Activated T-helper 9 cell treated with anti-CD3 and anti-CD28 coated beads, Interleukin-2, amount 50 U/mL, for 16 hours (primary cell): ENCODE measurements around the gene SDHB.

Experiments
- DNase-seq: peaks from one replicate; pipeline ENCODE4 v3.0.0-alpha.2; 2020; ENCODE audit warnings: low read depth

SDHB gene

DNA sequence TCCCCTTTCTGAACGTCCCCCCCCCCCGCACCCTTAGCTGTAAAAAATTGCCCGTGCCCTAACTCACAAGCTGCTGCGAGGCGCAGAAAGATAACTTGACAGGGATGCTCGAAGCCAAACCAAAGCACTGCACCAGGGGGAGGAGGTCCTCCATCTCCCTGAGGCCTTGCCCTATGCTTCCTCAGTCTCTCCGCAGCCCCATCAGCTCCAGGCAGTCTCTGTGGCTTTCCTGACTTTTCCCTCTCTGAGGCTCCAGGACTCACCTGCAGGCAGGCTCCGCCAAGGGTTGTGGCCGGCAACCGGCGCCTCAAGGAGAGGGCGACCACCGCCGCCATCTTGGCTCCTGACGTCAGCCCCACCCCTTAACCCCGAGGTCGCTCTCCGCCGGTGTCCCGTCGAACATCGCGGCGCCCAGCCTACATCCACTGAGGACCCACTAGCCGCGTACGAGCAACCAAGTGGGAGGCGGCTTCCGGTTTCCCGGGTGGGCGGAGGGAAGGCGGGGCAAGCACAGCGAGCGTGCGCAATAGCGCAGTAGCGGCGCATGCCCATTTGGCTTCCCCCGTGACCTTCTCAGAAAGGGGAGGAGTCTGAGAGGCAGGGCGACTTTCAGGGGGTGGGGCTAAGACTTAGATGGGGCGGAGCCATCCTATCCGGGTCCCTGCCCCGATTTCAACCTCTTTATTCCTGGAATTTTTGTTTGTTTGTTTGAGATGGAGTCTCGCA lies at the start of gene SDHB:
TSS of gene SDHB (minus strand) at position 348 of the 726 bp plus-strand sequence. CDS start at position 335, 13 bp downstream.
- peak; percentile 98 for DNase-seq

DNA sequence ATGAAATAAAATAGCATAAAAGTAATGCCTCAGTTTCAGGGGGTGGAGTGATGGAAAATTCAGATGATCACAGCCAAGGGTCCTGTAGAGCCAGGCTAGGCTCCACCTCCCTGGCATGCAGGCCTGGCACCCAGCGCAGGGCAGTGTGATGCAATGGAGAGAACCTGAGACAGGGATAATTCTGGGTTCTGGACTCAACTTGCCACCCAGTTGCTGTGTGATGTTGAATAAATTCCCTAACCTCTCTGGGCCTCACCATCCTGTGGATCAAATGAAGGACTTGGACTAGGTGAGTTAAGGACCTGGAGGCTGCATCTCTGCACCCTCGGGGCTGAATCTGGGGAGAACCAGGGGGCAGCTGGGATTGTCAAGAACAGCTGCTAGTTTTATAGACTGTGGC lies 48.4 kb upstream of the SDHB start:
- no peak for DNase-seq

DNA sequence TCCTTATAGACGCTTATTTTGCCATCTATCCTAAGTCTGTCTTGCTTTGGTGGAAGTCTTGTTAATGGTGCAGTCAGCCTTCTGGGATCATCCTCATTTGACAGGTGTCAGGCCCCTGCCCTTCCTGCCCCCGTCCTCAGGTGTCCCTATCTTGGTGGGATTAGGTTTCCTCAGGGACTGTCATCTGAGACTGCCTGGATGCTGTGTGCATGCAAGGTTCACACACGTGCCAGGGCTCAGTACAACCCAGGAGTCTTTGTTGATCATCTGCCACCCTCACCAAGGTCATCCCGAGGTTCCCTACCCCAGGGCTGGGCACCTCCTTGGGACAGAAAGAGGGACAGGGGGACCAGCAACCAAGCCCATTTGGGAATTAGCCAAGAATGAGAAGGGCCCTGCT lies 47.4 kb upstream of the SDHB start:
- DNase-seq, result no peak

DNA sequence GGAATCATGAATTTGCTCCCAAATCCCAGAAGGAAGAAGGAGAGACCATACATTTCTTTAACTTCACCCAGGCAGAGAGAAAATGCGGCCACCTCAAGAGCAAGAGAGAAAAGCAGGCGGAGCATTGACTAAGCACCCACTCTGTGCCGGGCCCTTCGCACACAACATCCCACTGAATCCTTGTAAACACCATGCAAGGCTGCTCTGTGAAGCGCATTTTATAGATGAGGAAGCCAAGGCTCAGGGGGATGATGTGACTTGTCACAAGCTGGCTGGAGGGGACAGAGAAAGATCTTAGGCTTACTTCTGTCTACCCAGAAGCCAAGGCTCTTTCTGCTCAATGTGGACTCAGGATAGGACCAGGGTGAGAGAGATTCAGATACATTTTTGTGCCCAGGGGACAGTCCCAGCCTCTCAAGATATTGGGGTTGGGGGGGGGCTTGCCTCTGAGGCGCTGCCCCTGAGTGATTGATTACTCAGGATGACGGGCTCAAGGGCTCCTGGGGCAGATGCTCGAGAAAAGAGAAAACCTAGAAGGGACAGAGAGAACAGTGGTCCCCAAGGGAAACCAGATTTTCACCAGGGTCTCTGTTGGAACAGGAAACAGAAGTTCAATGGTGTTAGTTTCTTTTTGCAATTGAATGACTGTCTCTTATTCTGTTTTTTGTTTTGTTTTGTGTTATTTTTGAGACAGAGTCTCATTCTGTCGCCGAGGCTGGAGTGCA lies 45.9 kb upstream of the SDHB start:
- DNase-seq, result no peak

DNA sequence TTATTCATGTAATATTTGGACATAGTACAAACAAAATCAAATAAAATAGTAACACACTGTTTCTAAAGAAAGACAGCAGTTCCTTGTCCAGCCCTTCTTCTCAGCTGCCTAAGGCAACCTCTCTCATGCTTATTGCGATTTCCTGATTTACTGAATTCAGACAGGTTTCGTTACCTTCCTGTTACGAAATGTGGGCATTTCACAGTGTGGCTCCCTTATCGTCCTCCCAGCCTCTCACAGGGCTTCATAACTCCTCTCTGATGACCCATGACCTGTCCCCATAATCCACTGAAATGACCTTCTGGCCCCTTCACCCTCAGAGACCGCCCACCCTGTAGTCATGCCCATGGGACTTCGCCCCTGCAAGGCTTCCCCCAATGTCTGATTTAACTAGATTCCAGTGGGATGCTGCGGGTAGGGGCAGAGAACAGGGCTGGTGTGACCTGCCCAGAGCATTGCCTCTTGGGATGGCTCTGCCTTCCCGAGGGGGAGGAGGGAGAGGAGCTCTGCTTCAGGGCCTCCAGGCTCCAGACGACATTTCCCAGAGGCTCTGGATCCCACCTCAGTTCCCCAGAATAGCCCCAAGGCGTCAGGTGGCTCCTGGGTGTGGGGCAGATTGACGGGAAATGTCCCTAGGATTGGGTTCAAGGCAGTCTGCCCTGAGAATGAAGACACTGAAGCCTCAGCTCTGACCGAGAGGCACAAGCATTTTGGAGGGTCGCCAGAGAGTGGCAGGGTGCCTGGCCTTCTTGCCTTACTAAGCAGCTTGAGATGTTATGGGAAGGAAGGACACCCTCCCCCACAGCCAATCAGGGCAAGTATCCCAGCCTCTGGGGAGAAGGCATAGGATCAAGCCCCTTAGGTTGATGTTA lies 44.9 kb upstream of the SDHB start:
- DNase-seq, result no peak

DNA sequence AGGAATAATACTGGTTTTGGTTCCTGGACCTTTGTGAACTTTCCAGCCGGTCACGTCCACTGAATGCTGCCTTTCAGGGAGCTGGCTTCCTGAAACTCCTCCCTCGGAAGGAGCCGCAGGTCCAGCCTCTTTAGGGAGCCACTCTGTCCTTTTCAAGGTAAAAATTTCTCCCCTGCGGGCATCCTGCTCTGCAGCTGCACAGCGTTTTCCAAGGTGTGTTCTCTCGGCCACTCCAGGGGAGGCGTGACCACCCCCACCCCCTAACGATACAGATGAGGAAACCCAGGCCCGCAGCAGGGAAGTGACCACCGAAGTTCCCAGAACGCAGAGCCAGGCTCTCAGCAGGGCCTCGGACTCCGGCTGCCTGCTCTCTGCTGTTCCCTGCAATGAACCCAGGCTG lies 44.0 kb upstream of the SDHB start:
- DNase-seq, result no peak

DNA sequence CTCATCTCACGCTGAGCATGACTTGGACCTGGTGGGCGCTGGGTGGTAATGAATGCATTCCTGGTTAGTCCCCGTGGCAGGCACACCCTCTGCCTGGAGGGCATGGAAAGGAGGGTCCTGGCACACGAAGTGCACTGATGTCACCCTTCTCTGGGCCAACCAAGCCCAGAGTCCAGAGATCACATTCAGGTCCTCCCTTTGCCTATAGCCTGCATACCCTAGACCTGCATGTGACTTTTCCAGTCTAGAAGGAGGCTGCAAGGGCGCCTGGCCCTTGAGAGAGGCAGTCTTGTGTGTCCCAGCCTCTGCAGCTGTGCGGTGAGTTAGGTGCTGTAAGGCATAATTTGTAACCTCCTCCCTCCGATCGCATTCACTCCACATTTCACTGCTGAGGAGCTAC lies 43.3 kb upstream of the SDHB start:
- no peak for DNase-seq

DNA sequence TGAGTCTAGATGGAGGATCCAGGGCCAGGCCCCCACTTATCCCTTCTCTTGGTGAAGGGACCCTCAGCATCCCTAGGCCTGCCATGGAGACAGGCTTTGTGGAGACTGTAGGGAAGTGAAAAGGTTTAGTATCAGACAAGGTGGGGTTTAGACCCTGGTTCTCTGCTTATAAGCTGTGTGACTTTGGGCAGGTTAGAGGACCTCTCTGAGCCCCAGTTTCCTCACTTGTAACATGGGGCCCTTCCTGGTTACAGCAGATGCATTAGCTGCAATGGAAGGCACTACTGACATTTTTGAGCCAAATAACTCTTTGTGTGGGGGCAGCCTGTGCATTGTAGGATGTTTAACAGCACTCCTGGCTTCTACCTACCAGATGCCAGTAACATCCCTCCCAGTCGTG lies 42.8 kb upstream of the SDHB start:
- DNase-seq, result no peak

DNA sequence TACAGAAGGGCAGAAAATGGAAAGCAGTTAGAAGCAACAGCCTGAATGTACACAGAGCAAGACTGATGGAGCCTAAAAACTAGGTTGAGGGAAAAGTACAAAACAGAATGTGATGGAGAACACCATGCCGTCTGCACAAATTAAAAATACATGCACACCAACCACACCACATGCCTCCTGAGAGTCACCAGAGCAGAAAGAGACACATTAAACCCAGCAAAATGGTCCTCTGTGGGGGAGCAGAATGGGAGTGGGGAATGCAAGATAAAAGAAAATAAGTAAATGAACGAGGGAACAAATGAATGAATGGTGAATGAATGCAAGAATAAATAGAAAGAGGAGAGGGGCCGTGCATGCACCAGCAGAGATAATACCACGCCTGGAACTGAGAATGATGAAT lies 41.3 kb upstream of the SDHB start:
- DNase-seq, result no peak

DNA sequence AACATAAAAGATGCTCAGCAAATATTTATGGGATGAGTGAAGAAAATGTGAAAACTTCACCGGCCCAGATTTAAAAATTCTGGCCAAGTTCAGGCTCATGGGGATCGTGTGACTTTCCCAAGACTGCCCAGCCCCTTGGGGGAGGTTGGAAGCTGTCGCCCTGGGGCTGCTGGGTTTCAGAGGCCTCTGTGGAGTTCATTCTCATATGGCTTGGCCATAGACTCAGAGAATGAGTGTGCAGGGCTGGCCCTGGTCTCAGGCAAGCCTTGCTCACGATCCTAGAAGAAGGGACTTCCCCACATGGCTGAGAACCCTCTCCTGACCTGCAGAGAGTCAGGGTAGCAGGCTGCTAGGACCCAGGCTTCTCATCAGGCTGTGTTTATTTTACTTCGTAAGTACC lies 40.8 kb upstream of the SDHB start:
- DNase-seq, result no peak

DNA sequence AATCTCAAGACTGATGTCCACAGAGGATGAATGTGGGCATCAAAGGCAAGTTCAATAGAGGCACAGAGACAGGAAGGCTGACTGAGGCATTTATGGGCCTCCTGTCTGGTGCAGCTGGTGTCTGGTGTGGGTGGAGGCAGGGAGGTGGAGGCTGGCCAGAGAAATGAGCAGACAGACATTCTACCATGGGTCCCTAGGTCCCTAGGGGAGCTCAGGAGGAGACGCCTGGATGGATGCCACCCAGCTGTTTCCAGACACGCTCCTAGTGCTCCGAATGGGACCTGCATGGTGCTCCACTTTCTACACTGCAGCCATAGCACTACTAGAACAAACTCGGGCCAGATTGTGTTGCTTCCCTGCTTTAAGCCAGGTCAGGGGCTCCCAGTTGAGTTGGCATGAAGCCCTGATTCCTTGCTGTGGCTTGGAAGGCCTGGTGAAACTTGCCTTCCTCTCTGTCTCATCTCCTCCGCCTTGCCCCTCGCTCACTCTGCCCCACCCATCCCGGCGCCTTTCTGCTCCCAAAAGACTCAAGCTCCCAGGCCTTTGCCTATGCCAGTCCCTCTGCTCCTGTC lies 40.1 kb upstream of the SDHB start:
- DNase-seq, result no peak

DNA sequence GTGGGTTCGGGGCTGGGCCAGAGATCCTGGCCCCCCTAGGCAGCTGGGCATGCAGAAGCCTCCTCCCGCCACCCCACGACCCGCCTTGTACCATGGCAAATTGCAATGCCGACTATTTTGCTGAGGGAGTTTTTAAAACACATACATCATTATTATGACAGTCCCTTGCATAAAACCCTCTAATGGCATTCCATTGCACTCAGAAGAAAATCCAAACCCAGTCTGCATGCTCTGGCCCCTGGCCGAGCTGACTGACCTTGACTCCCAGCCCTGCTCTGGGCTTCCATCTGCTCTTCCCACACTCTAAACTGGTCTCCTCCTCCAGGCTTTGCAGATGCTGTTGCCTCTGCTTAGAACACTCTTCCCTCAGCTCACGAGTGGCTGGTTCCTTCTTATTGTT lies 37.4 kb upstream of the SDHB start:
- no peak for DNase-seq

DNA sequence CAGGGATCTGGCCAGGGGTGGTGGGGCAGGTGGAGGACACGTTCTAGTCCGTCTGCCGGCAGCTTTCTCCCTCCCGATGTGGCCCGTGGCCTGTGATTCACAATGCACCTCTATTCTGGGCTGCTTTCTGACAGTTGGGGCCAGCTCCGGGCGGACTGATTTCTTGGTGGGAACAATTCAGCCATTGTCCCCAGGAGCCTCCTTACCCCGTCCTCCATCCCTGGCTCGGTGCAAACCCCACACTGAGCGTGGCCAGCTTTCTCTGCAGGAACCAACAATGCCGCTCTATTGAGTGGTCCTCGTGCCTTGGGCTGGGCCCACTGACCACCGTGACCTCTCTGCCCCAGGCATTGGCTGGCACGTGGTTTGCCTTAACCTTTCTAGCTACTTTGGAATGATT lies 35.7 kb upstream of the SDHB start:
- DNase-seq, result no peak

DNA sequence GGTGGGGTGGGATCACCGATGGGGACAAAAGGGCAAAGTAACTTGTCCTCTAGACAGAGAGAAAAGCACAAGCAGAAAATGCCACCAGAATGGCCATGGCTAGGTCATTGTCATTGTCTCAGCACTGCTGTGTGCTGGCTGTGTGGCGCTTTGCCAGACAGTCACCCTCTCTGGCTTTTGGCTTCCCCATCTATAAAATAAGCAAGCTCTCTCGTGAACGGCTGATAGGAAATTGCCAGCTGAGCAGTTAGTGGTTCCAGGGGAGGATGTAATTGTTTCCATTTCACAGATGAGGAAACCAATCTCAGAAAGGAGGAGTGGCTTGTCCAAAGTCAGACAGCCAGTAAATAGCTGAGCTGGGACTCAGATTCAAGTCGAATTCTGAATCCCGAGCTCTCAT lies 32.9 kb upstream of the SDHB start:
- DNase-seq, result no peak

DNA sequence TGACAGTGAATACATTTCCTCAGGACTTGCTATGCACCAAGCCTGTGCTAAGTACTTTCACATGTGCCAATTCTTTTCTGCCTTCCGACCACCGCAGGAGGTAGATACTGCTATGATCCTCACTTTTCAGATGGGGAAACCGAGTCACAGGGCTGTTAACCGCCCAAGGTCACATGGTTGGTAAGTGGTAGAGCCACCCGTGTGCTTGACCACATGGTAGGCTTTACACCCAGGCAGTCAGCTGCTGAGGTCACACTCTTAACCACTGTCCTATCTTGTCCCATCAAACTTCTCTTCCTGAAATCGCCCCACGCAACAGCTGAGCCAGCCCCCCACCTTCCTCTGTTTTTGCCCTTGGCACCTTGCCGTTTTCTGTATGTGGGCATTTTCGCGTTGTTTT lies 31.0 kb upstream of the SDHB start:
- no peak for DNase-seq

DNA sequence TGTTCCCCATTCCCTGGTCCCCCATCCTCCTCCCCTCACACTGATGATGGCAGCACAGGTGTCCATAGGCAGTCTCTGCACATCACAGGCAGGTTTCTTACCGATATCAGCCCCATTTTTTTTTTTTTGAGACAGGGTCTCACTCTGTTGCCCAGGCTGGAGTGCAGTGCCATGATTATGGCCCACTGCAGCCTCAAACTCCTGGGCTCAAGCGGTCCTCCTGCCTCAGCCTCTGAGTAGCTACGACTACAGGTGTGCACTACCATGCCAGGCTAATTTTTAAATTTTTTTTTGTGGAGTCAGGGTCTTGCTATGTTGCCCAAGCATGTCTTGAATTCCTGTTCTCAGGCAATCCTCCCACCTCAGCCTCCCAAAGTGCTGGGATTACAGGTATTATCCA lies 28.9 kb upstream of the SDHB start:
- no peak for DNase-seq

DNA sequence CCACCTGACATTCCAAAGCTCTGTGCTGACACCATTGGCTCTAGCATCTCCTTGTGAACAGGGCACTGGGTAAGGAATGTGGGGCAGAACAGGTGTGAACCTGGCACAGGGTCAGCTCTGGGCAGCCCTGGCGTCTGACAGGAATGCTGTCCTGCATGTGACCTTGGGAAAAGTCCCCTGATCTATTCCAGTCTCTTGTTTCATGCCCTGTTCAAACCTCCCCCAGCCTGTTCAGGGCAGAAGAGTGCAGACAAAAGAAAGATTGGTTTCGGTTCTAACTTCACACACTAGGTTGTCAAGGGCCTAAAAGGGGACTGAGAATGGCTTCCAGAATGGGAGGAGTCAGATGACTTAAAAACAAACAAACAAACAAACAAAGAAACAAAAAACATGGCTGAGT lies 27.6 kb upstream of the SDHB start:
- DNase-seq, result no peak

DNA sequence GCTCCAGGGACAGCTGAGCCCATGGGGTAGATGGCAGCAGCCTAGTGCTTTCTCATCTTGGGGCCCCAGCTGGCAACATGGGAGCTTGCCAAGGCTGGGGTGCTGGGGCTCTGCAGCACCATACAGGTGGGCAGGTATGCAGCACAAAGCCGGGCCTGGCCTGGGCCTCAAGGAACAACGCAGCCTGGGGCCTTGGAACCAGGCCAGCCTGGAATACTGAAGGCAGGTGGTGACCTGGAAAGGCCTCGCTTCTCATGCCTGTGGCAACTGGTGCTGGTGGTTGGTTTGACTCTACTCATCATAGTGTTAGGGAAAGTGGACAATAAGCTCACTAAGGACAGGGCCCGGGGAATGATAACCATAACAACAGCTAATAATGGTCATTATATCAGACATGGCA lies 27.0 kb upstream of the SDHB start:
- no peak for DNase-seq

DNA sequence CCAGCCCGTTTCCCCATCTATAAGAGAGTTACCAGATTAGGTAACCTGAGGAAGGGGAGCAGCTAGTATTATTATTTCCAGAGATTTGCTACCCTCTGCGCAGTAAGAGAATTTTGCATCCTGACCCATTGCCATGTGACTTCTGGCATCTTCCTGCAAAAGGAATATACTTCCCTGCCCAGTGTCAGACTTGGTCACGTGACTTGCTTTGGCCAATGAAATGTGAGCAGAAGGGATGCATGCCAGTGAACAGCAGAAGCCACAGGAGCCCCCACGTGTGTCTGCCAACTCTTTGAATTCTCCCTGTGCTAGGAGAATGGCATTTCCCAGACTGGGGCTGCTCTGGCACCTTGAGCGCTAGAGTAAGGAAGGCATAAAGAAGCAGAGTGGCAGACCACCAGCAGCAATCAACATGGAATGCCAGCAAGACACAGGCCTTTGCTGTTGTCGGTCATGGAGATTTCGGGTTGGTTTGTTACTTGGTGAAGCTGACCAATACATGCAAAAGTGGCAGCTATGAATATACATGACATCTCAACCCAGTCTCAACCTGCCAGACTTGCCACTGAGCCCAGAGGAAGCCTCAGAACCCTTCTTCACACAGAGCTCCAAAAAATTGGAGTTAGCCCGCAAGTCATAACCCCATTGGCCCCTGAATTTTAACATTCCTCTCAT lies 26.4 kb upstream of the SDHB start:
- no peak for DNase-seq

DNA sequence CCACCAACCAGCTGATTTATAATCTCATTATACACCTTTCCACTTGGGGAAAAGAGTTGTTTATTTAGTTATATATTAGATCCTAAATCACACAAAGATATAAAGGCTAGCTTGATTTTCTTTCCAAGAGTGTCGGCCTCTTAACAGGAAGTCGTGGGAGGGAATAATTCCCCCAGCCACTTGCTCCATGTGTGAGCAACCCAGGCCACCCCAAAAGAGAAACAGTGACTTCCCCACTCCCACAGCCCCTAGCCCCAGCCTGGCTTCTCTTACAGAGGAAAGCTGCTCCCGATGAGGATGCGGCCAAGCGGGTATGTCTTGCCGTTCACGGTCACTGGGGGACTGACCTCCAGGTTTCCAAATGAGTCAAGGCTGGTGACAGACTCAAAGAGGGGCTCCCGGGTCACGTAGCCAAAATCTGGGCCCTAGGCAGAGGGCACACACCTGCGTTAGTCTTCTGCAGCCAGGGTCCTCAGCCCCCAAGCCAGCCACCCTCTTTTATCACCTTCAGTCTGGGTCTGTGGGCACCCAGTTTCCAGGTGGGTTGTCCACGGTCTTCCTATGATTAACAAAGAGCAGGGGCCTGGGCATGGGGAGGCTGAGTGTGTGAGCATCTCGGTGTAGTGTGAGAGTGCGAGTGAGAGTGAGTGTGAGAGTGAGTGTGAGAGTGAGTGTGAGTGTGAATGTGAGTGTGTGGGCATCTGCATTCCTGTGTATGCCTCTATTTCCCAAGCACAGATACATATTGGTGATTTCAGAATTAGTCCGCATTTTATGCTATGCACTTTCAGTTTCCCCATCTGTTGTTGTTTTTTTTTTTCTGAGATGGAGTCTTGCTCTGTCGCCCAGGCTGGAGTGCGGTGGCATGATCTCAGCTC lies 25.4 kb upstream of the SDHB start:
- DNase-seq, result no peak
